Ascending aorta (tissue), 1 donor: ENCODE measurements around the gene PAIP1. TPM values are rescaled to one million over a fixed set of nuclear protein-coding genes. Genes with fewer than 3 reads are reported as not detected.

Source experiments
- total RNA-seq: library from RNA; depleted of rRNA; stranded (reverse); fragments of >200 nt; gene quantifications from one replicate; pipeline ENCODE4 v1.1.0, GENCODE V29; 2016

PAIP1 gene
- total RNA-seq, 1 donor from 2014 or later = 93.6 TPM

Other genes starting within 250 kb of the PAIP1 start
- gene HMGCS1, start 243.7 kb downstream of the PAIP1 start, total RNA-seq = 36.5 TPM
- gene CCL28, start 144.7 kb downstream of the PAIP1 start, total RNA-seq = not detected
- gene TMEM267, start 73.2 kb downstream of the PAIP1 start, total RNA-seq = 3.7 TPM
- not detected for gene C5orf34, start 41.9 kb downstream of the PAIP1 start, total RNA-seq
- 13.3 TPM for gene NNT, start 46.1 kb upstream of the PAIP1 start, total RNA-seq